A673 (cell line): Measurements from ENCODE around the gene ARID3A. TPM values are rescaled to one million over a fixed set of nuclear protein-coding genes. Genes with fewer than 3 reads are reported as not detected.

Experiments used
- BruUV-seq: library from RNA; stranded (reverse); fragments of 400-500 nt; replicated peaks from 2 replicates; lab custom pipeline; 2021; lab: Mats Ljungman, UMichigan
- CTCF ChIA-PET: fragments of 300-600 bp; sonication (Branson Sonifier 250); formaldehyde crosslinking; loops from one replicate; lab custom pipeline; 2022; ENCODE audit warnings: antibody characterized with exemption; lab: Charles Lee
- POLR2A ChIA-PET: fragments of 300-600 bp; sonication (Branson Sonifier 250); formaldehyde crosslinking; loops from one replicate; lab custom pipeline; 2022; ENCODE audit warnings: antibody characterized with exemption; ENCODE audit not compliant: low non-redundant PET; lab: Charles Lee
- DNase-seq: peaks from one replicate; pipeline ENCODE4 v3.0.0-alpha.2; 2015; ENCODE audit warnings: low spot score
- H3K27ac ChIP-seq: fragments of 200-600 bp; sonication (generic); 2 replicates; pipeline ENCODE4 v1.5.1; 2016; ENCODE audit warnings: mixed run types, low read depth, mild to moderate bottlenecking, mixed read lengths, antibody characterized with exemption, low read length; ENCODE audit not compliant: poor library complexity, severe bottlenecking
- H3K27me3 ChIP-seq: fragments of 200-600 bp; sonication (generic); replicated peaks from 2 replicates; pipeline ENCODE4 v1.6.1; 2017; ENCODE audit warnings: mixed run types, low read depth, mild to moderate bottlenecking, mixed read lengths, antibody characterized with exemption, low read length; ENCODE audit not compliant: insufficient read depth, poor library complexity
- H3K36me3 ChIP-seq: fragments of 200-600 bp; sonication (generic); 2 replicates; pipeline ENCODE4 v1.6.1; 2016; ENCODE audit warnings: mixed run types, mild to moderate bottlenecking, mixed read lengths, antibody characterized with exemption, low read length; ENCODE audit not compliant: insufficient read depth, poor library complexity, severe bottlenecking
- H3K4me1 ChIP-seq: fragments of 200-600 bp; sonication (generic); 2 replicates; pipeline ENCODE4 v1.6.1; 2017; ENCODE audit warnings: mixed run types, mild to moderate bottlenecking, mixed read lengths, antibody characterized with exemption, low read length; ENCODE audit not compliant: insufficient read depth, poor library complexity, severe bottlenecking
- H3K4me3 ChIP-seq: fragments of 200-600 bp; sonication (generic); 2 replicates; pipeline ENCODE4 v1.5.1; 2016; ENCODE audit warnings: low read depth, mixed run types, mild to moderate bottlenecking, mixed read lengths, low read length; ENCODE audit not compliant: poor library complexity, severe bottlenecking
- H3K9me3 ChIP-seq: fragments of 200-600 bp; sonication (generic); 2 replicates; pipeline ENCODE4 v1.6.1; 2016; ENCODE audit warnings: mixed run types, low read depth, mild to moderate bottlenecking, mixed read lengths, antibody characterized with exemption, low read length; ENCODE audit not compliant: poor library complexity, severe bottlenecking
- EZH2 ChIP-seq: fragments of 200-600 bp; sonication (generic); IDR thresholded peaks from 2 replicates; pipeline ENCODE4 v1.6.1; 2017; ENCODE audit warnings: borderline replicate concordance, low read depth, mild to moderate bottlenecking, mixed read lengths, antibody characterized with exemption, low read length; ENCODE audit not compliant: poor library complexity, severe bottlenecking
- intact Hi-C: fragments of 100-400 bp; cut with micrococcal nuclease; formaldehyde crosslinking; loops from one replicate; pipeline ENCODE4 v1.10.0; 2022; ENCODE audit not compliant: unreplicated experiment
- total RNA-seq: library from RNA; stranded (reverse); gene quantifications from 2 replicates; pipeline ENCODE4 v1.2.3, GENCODE V29; 2021
- TF ChIP-seq, protein P1 (sequence below): fragments of 300-800, 200-600 bp; sonication (generic); conservative IDR thresholded peaks from 2 replicates; pipeline ENCODE4 v1.5.1; 2017; ENCODE audit warnings: low read depth, mild to moderate bottlenecking, antibody characterized with exemption, low read length, moderate library complexity, mixed read lengths

The ARID3A gene
- total RNA-seq, 1 experiment from 2014 or later: 19.6 TPM

DNA sequence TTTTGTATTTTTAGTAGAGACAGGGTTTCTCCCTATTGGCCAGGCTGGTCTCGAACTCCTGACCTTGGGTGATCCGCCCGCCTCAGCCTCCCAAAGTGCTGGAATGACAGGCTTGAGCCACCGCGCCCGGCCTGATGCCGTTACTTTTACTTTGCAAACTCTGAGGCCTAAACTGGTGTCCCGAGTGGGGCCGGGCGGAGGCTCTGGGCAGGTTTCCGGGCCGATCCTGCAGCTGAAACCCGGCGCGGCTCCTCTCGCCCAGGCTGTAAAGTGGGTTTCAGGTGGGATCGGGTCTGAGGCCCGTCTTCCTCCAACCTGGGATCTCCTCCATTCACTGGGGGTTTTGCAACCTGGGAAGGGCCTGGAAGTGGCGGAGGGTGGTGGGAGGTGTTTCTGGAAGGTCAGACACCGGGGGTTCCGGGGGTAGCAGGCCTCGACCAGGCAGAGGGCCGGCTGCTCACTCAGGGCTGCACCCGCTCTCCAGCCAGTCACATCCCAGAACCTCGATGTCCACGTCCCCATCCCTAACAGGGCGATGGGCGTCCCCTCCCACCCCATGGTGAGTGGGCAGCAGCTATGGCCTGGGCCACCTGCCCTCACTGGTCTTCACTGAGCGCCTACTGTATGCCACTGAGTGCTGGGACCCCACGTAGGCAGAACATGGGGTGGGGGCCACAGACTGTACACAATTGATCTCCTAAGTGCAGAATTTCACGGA, 37.0 kb downstream of the ARID3A start:
- TF ChIP-seq, protein P1, sequence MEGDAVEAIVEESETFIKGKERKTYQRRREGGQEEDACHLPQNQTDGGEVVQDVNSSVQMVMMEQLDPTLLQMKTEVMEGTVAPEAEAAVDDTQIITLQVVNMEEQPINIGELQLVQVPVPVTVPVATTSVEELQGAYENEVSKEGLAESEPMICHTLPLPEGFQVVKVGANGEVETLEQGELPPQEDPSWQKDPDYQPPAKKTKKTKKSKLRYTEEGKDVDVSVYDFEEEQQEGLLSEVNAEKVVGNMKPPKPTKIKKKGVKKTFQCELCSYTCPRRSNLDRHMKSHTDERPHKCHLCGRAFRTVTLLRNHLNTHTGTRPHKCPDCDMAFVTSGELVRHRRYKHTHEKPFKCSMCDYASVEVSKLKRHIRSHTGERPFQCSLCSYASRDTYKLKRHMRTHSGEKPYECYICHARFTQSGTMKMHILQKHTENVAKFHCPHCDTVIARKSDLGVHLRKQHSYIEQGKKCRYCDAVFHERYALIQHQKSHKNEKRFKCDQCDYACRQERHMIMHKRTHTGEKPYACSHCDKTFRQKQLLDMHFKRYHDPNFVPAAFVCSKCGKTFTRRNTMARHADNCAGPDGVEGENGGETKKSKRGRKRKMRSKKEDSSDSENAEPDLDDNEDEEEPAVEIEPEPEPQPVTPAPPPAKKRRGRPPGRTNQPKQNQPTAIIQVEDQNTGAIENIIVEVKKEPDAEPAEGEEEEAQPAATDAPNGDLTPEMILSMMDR: no peak
- TF ChIP-seq EZH2: no peak
- ChIA-PET POLR2A (no interaction called here), CTCF (no interaction called here)
- Histone ChIP-seq H3K27ac (no peak overlapping the region), H3K27me3 (no peaks in the 10 kb centered on the region), H3K36me3 (peaks cover 10% of the 10 kb centered on the region), H3K9me3 (no peaks in the 10 kb centered on the region), H3K4me3 (no peak overlapping the region), H3K4me1 (no peaks in the 10 kb centered on the region)
- BruUV-seq: no TSS peak
- DNase-seq: no peak
- intact Hi-C loops: no loop called here

DNA sequence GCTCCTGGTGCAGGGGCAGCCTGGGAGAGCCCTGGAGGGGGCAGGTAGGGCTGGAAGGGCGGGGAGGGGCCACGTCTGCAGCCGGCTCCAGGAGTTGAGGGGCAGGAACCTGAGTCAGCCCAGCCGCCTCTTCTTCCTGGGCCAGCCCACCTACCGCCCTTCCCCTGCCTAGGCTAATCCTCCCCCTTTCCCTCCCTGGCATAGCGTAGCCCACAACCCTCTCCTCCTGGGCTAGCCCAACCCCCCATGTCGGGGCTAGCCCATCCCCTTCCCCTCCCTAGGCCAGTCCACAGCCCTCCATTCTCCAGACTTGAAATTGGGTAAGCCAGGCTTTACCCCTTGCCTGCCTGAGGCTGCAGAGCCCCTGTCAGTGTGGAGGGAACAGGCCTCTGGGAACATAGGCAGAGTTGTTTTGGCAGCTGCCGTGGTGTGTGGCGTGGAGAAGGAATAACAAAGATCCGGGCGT, 37.7 kb downstream of the ARID3A start:
- no peak overlapping the region for H3K27ac ChIP-seq
- H3K27me3 ChIP-seq: no peaks in the 10 kb centered on the region
- DNase-seq: no peak
- H3K4me1 ChIP-seq: no peaks in the 10 kb centered on the region
- H3K9me3 ChIP-seq: no peaks in the 10 kb centered on the region
- peaks cover 12% of the 10 kb centered on the region for H3K36me3 ChIP-seq
- ChIA-PET CTCF (no interaction called here), POLR2A (no interaction called here)
- no TSS peak for BruUV-seq
- intact Hi-C loops: no loop called here
- H3K4me3 ChIP-seq: no peak overlapping the region
- TF ChIP-seq, protein P1: no peak

DNA sequence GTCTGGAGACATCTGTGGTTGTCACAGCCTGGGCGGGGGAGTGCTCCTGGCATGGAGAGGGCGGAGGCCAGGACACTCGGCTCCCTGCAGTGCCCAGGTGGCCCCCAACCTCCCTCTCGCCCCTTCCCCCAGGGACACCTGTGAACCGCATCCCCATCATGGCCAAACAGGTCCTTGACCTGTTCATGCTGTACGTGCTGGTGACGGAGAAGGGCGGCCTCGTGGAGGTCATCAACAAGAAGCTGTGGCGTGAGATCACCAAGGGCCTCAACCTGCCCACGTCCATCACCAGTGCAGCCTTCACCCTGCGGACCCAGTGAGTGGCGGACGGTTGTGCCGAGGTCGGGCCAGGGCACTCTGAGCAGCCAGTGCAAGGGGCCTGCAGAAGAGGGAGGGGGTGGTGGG, 38.3 kb downstream of the ARID3A start:
- no peaks in the 10 kb centered on the region for H3K9me3 ChIP-seq
- H3K27ac ChIP-seq: no peak overlapping the region
- CTCF ChIA-PET: no interaction called here
- POLR2A ChIA-PET: no interaction called here
- BruUV-seq: no TSS peak
- no peak for DNase-seq
- H3K36me3 ChIP-seq: peaks cover 16% of the 10 kb centered on the region
- H3K27me3 ChIP-seq: no peaks in the 10 kb centered on the region
- no peak for TF ChIP-seq EZH2
- TF ChIP-seq, protein P1: no peak
- no peaks in the 10 kb centered on the region for H3K4me1 ChIP-seq
- H3K4me3 ChIP-seq: no peak overlapping the region
- intact Hi-C loops: no loop called here
